Measurements from ENCODE around the gene CHID1.

The CHID1 gene

GRCh38 chr11:836274-836673 is 74.3 kb downstream of the CHID1 start:
- DNase-seq (ENCODE audit: low spot score): no peak

GRCh38 chr11:834371-835316 is 76.0 kb downstream of the CHID1 start:
- no peak for DNase-seq (ENCODE audit: low spot score)

- DNase-seq (ENCODE audit: low spot score): no peak
Observed at GRCh38 chr11:833849-834311, 76.7 kb downstream of the CHID1 start.

GRCh38 chr11:833114-833791 is 77.4 kb downstream of the CHID1 start:
- no peak for DNase-seq (ENCODE audit: low spot score)

- no peak for DNase-seq (ENCODE audit: low spot score)
Observed at GRCh38 chr11:832529-833113, 78.0 kb downstream of the CHID1 start, which contains the start of gene CD151. Gene CD151, plus strand, starts transcription at chr11:832952. Its CDS starts 3,118 bp downstream, at chr11:836070.

- no peak for DNase-seq (ENCODE audit: low spot score)
Observed at GRCh38 chr11:831961-832528, 78.6 kb downstream of the CHID1 start.

- DNase-seq (ENCODE audit: low spot score): no peak
Observed at GRCh38 chr11:831118-831864, 79.3 kb downstream of the CHID1 start.

- peak; percentile 88 for DNase-seq (ENCODE audit: low spot score)
Observed at GRCh38 chr11:830295-831117, 80.1 kb downstream of the CHID1 start.

GRCh38 chr11:829847-830294 is 80.7 kb downstream of the CHID1 start:
- DNase-seq (ENCODE audit: low spot score): no peak

GRCh38 chr11:829176-829846 is 81.3 kb downstream of the CHID1 start:
- DNase-seq (ENCODE audit: low spot score): no peak

GRCh38 chr11:828506-829175 is 82.0 kb downstream of the CHID1 start:
- no peak for DNase-seq (ENCODE audit: low spot score)

GRCh38 chr11:827897-828192 is 82.8 kb downstream of the CHID1 start, which contains the start of gene CRACR2B:
Gene CRACR2B, plus strand, starts transcription at chr11:827919. Its CDS starts 689 bp downstream, at chr11:828608.
- no peak for DNase-seq (ENCODE audit: low spot score)

GRCh38 chr11:827146-827896 is 83.3 kb downstream of the CHID1 start:
- DNase-seq (ENCODE audit: low spot score): no peak

- no peak for DNase-seq (ENCODE audit: low spot score)
Observed at GRCh38 chr11:826836-827145, 83.8 kb downstream of the CHID1 start.

GRCh38 chr11:826227-826621 is 84.4 kb downstream of the CHID1 start:
- no peak for DNase-seq (ENCODE audit: low spot score)

GRCh38 chr11:825366-826226 is 85.0 kb downstream of the CHID1 start:
- no peak for DNase-seq (ENCODE audit: low spot score)

GRCh38 chr11:824942-825341 is 85.7 kb downstream of the CHID1 start:
- DNase-seq (ENCODE audit: low spot score): no peak

- DNase-seq (ENCODE audit: low spot score): no peak
Observed at GRCh38 chr11:824292-824880, 86.2 kb downstream of the CHID1 start.

Measured in HuH-7 (cell line).